ENCODE data around the gene PAQR5.
A peak's percentile ranks its signal among the peaks of the same experiment; 100 is the strongest.

Gene PAQR5

GRCh38 chr15:69398491-69398891, 99.8 kb downstream of the PAQR5 start:
- TF ChIP-seq JUND (IDR thresholded peaks at IDR 0.05; ENCODE audit: low read depth): no peak
- no peak for DNase-seq (ENCODE audit: low read depth in 1 of 2, low spot score in 1 of 2)
- in situ Hi-C loops (cut with HindIII; ENCODE audit: low pct_unique_long_range_greater_than_20kb, low sequenced_read_pairs): no loop called here

DNA sequence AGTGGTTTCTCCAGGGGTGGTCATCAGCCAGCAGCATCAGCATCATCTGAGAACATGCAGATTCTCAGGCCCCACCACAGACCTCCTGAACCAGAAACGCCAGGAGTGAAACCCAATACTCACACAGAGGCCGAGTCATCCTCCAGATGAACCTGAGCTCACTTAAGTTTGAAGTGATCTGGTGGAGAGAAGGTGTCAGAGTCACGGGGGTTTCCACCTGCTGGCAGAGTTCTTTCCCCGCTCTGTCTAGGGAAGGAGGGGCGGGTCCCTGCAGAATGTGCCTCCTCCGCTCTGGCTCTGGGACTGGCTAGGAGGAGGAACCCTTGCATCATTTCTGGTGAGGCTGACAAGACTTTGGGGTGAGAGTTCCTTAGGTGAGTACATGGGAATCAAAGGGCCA, 102.1 kb downstream of the PAQR5 start:
- DNase-seq (ENCODE audit: low read depth in 1 of 2, low spot score in 1 of 2): no peak
- in situ Hi-C loops (cut with HindIII; ENCODE audit: low pct_unique_long_range_greater_than_20kb, low sequenced_read_pairs): no loop called here
- no peak for TF ChIP-seq JUND (IDR thresholded peaks at IDR 0.05; ENCODE audit: low read depth)

DNA sequence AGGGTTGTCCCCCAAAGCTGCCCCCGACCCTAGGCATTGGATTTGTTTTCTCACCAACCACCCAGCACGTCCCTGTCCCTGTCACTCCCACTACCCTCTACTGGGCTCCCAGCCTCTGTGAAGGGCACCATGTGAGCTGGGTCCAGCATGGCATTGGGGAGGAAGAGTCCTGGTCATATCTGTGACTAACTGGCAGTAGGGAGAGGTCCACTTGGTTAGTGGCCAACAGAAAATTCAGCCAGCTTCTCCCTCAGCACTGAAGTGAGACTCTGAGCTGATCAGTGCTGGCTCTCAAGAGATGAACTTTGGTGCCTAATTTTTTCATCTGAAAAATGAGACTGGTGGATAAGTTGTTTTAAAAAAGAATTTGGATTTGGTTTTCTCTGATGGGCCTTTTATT, 104.1 kb downstream of the PAQR5 start:
- no peak for TF ChIP-seq JUND (IDR thresholded peaks at IDR 0.05; ENCODE audit: low read depth)
- in situ Hi-C loops (cut with HindIII; ENCODE audit: low pct_unique_long_range_greater_than_20kb, low sequenced_read_pairs): no loop called here
- no peak for DNase-seq (ENCODE audit: low read depth in 1 of 2, low spot score in 1 of 2)

DNA sequence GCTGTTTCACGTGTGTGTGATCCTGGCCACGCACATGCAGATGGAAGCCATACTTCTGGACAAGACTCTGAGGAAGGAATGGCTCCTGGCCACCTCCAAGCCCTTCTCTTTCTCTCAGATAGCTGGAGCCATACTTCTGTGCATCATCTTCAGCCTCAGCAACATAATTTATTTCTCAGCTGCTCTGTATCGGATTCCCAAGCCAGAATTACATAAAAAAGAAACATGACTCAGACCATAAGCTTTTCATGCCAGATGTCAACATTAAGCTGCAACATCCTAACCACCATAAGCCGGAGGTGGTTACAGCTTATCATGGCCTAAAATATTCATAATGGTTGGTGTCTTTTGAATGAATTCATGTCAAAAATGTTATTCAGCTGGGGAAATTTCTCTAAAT, 104.9 kb downstream of the PAQR5 start:
- in situ Hi-C loops (cut with HindIII; ENCODE audit: low pct_unique_long_range_greater_than_20kb, low sequenced_read_pairs): no loop called here
- TF ChIP-seq JUND (IDR thresholded peaks at IDR 0.05; ENCODE audit: low read depth): no peak
- no peak for DNase-seq (ENCODE audit: low read depth in 1 of 2, low spot score in 1 of 2)

- DNase-seq (ENCODE audit: low read depth in 1 of 2, low spot score in 1 of 2): no peak
- TF ChIP-seq JUND (IDR thresholded peaks at IDR 0.05; ENCODE audit: low read depth): no peak
- in situ Hi-C loops (cut with HindIII; ENCODE audit: low pct_unique_long_range_greater_than_20kb, low sequenced_read_pairs): no loop called here
Observed at GRCh38 chr15:69405110-69405509, 106.4 kb downstream of the PAQR5 start.

DNA sequence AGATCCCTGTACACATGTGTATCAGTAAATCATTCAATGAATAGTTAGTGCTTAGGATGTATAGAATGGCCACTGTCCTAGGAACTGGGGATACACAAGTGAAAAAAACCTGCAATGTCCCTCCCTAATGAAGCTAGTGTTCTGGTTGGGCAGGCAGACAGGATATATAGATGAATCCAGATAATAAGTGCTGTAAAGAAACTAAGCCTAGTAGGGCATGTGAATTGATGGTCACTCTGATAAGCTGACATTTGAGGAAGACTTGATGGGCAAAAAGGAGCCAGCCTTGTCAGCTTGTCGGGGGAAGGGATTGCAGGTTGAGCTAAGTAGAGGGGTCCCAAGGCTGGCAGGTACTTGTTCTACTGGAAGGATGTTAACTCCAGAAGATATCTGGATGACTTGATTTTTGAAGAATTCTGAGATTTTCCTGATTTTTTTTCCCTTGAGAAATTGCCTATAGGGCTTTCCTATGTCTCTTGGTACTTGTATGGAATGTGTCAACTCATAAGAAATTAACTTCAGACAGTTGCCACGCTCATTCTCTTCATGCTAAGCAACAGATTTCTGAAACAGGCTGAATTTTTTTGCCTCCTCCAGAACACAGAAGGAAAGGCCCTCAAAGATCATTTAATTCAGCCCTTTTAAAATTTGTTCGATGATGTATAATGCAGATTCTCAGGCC, 109.1 kb downstream of the PAQR5 start:
- peak in 1 of 2 experiments; percentile 60 for DNase-seq (ENCODE audit: low read depth in 1 of 2, low spot score in 1 of 2)
- in situ Hi-C loops (cut with HindIII; ENCODE audit: low pct_unique_long_range_greater_than_20kb, low sequenced_read_pairs): no loop called here
- no peak for TF ChIP-seq JUND (IDR thresholded peaks at IDR 0.05; ENCODE audit: low read depth)

DNA sequence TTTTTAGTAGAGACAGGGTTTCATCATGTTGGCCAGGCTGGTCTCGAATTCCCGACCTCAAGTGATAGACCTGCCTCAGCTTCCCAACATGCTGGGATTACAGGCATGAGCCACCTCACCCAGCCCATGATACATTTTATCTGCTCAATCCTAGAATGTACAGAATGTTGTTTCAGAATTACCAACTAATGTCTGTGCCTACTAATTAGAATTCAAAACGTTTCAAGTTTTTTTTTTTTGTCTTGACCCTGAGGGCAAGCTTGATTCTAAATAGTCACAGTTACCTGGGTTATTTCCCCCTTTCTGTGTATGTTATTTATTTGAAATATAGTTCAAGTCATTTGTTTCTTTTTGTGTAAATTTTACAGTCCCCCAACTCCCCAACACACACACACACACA, 110.1 kb downstream of the PAQR5 start:
- in situ Hi-C loops (cut with HindIII; ENCODE audit: low pct_unique_long_range_greater_than_20kb, low sequenced_read_pairs): no loop called here
- TF ChIP-seq JUND (IDR thresholded peaks at IDR 0.05; ENCODE audit: low read depth): no peak
- no peak for DNase-seq (ENCODE audit: low read depth in 1 of 2, low spot score in 1 of 2)

DNA sequence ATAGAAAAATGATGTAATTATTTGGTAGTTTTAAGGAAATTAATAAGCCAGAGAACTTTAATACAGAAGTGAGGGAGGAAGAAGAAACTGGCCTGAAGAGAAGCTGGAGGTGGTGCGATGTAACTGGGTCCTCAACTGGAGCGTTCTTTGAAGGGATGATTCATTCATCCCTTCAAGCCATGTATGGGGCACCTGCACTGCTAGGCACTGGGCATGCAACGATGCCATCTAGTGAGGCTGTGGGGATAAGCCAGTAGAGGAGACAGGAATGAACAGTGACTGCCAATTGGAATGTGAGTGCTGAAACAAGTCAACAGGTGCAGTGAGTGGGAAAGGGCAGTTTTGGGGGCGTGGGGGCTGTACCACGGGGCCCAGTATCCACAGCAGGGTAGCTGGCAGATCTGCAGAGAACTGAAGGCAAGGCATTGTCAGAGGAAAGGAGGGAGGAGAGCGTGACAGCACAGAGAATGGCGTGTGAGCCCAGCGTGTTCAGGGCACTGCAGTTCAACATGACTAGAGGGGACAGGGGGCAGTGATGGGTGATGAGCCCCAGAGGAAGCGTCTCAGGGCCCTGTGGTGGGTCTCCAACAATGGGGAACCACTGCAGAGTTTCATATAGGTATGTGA, 111.6 kb downstream of the PAQR5 start:
- peak; percentile 80 to 91 for DNase-seq (ENCODE audit: low read depth in 1 of 2, low spot score in 1 of 2)
- TF ChIP-seq JUND (IDR thresholded peaks at IDR 0.05; ENCODE audit: low read depth): no peak
- in situ Hi-C loops (cut with HindIII; ENCODE audit: low pct_unique_long_range_greater_than_20kb, low sequenced_read_pairs): no loop called here

- DNase-seq (ENCODE audit: low read depth in 1 of 2, low spot score in 1 of 2): no peak
- TF ChIP-seq JUND (IDR thresholded peaks at IDR 0.05; ENCODE audit: low read depth): no peak
- in situ Hi-C loops (cut with HindIII; ENCODE audit: low pct_unique_long_range_greater_than_20kb, low sequenced_read_pairs): no loop called here
Observed at GRCh38 chr15:69412274-69412673, 113.6 kb downstream of the PAQR5 start.

GRCh38 chr15:69412701-69413100, 114.0 kb downstream of the PAQR5 start:
- in situ Hi-C loops (cut with HindIII; ENCODE audit: low pct_unique_long_range_greater_than_20kb, low sequenced_read_pairs): no loop called here
- DNase-seq (ENCODE audit: low read depth in 1 of 2, low spot score in 1 of 2): peak in 1 of 2 experiments; percentile 50
- no peak for TF ChIP-seq JUND (IDR thresholded peaks at IDR 0.05; ENCODE audit: low read depth)

DNA sequence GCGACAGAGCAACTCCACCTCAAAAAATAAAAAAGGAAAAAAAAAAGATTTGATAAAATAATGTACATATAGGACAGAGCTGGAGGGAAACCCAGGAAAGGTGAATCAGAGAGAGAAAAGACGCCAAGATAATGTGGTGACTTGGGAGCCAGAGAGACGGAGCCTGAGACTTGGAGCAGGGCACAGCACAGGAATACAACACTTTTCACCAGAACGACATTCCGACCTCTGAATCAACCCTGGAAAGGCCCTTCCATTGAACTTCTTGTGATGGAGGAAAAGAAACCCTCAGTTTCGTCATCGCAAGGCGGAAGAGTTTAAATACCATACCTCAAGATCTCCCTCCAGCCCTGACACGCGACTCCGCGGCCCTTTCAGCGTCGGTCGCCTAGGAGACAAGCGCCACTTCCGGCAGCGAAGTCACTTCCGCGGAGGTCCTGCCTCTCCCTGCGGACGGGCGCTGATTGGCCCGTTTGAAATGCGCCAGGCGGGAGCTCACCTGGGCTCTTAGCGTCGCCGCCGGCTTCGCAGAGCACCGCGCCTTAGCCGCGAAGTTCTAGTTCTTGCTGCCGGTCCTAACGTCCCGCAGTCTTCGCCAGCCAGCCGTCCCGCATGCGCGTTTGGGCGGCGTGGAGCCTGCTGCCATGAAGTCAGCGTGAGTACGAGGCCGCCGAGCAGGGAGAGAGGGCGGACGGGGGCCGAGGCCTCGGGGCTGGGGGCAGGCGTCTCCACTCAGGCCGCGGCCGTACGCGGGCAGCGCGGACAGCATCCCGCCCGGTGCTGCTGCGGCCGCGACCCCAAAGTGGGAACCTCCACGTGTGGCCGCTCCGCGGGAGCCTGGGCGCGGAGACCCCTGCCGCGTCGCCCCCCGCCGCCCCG, 115.3 kb downstream of the PAQR5 start, which contains the start of gene KIF23:
Gene KIF23 (plus strand): TSS at position 528 of the 879 bp plus-strand sequence. CDS start 117 bp downstream, at position 645.
- DNase-seq (ENCODE audit: low read depth in 1 of 2, low spot score in 1 of 2): peak; percentile 94 to 95
- no peak for TF ChIP-seq JUND (IDR thresholded peaks at IDR 0.05; ENCODE audit: low read depth)
- in situ Hi-C loops (cut with HindIII; ENCODE audit: low pct_unique_long_range_greater_than_20kb, low sequenced_read_pairs): no loop called here

GRCh38 chr15:69414701-69415167, 116.0 kb downstream of the PAQR5 start:
- peak; percentile 55 to 85 for DNase-seq (ENCODE audit: low read depth in 1 of 2, low spot score in 1 of 2)
- in situ Hi-C loops (cut with HindIII; ENCODE audit: low pct_unique_long_range_greater_than_20kb, low sequenced_read_pairs): no loop called here
- no peak for TF ChIP-seq JUND (IDR thresholded peaks at IDR 0.05; ENCODE audit: low read depth)

DNA sequence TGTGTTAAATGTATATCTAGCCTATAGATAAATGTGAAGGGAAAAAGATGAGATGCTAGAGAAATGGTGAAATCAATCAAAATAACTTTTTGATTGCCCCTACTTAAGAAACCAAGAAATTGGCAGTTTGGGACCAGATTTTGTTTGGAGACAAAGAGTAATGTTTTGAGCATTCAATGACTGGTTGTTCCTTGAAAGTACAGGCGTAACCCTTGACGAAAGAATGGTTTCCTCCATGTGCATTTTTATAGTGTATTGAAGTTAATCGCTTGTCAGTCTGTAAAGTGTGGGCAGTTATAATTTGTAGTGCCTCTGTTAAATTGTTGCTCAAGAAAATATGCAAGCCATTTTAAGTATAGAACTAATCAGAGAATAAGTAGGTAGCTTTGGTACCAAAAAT, 116.7 kb downstream of the PAQR5 start:
- in situ Hi-C loops (cut with HindIII; ENCODE audit: low pct_unique_long_range_greater_than_20kb, low sequenced_read_pairs): no loop called here
- no peak for DNase-seq (ENCODE audit: low read depth in 1 of 2, low spot score in 1 of 2)
- TF ChIP-seq JUND (IDR thresholded peaks at IDR 0.05; ENCODE audit: low read depth): no peak

Data from T47D (cell line).